ENCODE results near the gene ARX. TPM values are rescaled to one million over a fixed set of nuclear protein-coding genes. Genes with fewer than 3 reads are reported as not detected.

ARX gene
- total and polyA plus RNA-seq, 2 of the 8 experiments (the other 6 are each of a cell fraction or from before 2014, with no cell fraction given): not detected

GRCh38 chrX:24988314-24988713, 27.5 kb downstream of the ARX start:
- no peak overlapping the region for H2BK20ac ChIP-seq (ENCODE audit: low read length)
- no peaks in the 10 kb centered on the region for H4K20me1 ChIP-seq (replicated peaks in 1 of 2; ENCODE audit: control insufficient read depth in 1 of 2, insufficient read depth in 2 of 2, low read length in 2 of 2)
- no peak overlapping the region for H3K23ac ChIP-seq (ENCODE audit: insufficient read length)
- H2BK12ac ChIP-seq (ENCODE audit: low read depth, low read length): no peak overlapping the region
- H4K5ac ChIP-seq (ENCODE audit: insufficient read length, low read depth, low read length): no peak overlapping the region
- H2BK15ac ChIP-seq (ENCODE audit: low read length): no peak overlapping the region
- H3K4me1 ChIP-seq (replicated peaks in 1 of 4; ENCODE audit: control insufficient read depth in 3 of 4, insufficient read depth in 4 of 4, low read length in 3 of 4): peaks cover 0 to 4% (median 0%) of the 10 kb centered on the region in 4 experiments; a peak in 1 of 7 replicates
- WGBS, 2 experiments (ENCODE audit: extremely low coverage in 1 of 2, insufficient coverage in 1 of 2, insufficient read length in 1 of 2, insufficient replicate concordance in 2 of 2, low coverage in 1 of 2, low lambda C conversion rate in 2 of 2, missing lambda C conversion rate in 1 of 2): 85% methylated on average over 4 of the region's 4 CpGs; no CpG with 5 or more reads in 1 of the 2 experiments
- H3K79me1 ChIP-seq (ENCODE audit: low read depth, low read length): no peaks in the 10 kb centered on the region
- H3K79me2 ChIP-seq (ENCODE audit: control insufficient read depth in 1 of 2, insufficient read depth in 2 of 2, low read length in 2 of 2): no peaks in the 10 kb centered on the region
- no peak overlapping the region for H3K4ac ChIP-seq (replicated peaks; ENCODE audit: insufficient read length, low read depth, low read length)
- H3K27me3 ChIP-seq (replicated peaks in 1 of 4; ENCODE audit: control insufficient read depth in 3 of 4, extremely low read depth in 1 of 4, insufficient read depth in 3 of 4, low read length in 3 of 4): no peaks in the 10 kb centered on the region
- no peak overlapping the region for H2BK5ac ChIP-seq (ENCODE audit: low read depth, low read length)
- CTCF ChIA-PET (ENCODE audit: partially characterized antibody): no interaction called here
- H3K36me3 ChIP-seq (ENCODE audit: control insufficient read depth in 2 of 4, insufficient read depth in 4 of 4, low read length in 3 of 4): no peaks in the 10 kb centered on the region
- H3K18ac ChIP-seq (ENCODE audit: extremely low read depth, low read length): no peak overlapping the region
- no peak overlapping the region for H2BK120ac ChIP-seq (replicated peaks; ENCODE audit: low read depth, low read length)
- no peak overlapping the region for H3K56ac ChIP-seq (replicated peaks; ENCODE audit: insufficient read length, low read depth, low read length)
- H3K27ac ChIP-seq (ENCODE audit: low read depth, low read length): no peak overlapping the region
- no peak overlapping the region for H4K91ac ChIP-seq (replicated peaks; ENCODE audit: insufficient read length, low read length)
- H2AK5ac ChIP-seq (ENCODE audit: low read depth, low read length): no peak overlapping the region
- no peak overlapping the region for H2AFZ ChIP-seq (ENCODE audit: low read length)
- TF ChIP-seq KDM4A (IDR thresholded peaks at IDR 0.05; ENCODE audit: low read depth, low read length, severe bottlenecking): no peak
- no peak for TF ChIP-seq JUND (IDR thresholded peaks at IDR 0.05; ENCODE audit: low read length)
- no peaks in the 10 kb centered on the region for H3K9me3 ChIP-seq (ENCODE audit: insufficient read depth in 2 of 2, low read depth in 1 of 2, low read length in 1 of 2)
- H3K9ac ChIP-seq (replicated peaks in 1 of 4; ENCODE audit: extremely low read depth in 1 of 4, low read depth in 3 of 4, low read length in 3 of 4): no peak overlapping the region
- FAIRE-seq (no peak), DNase-seq (ENCODE audit: low read depth in 1 of 2, low spot score in 2 of 2) (no peak)
- POLR2A ChIA-PET (ENCODE audit: partially characterized antibody): no interaction called here
- H3K4me3 ChIP-seq (ENCODE audit: extremely low read depth in 1 of 4, insufficient read depth in 2 of 4, low read depth in 3 of 4, low read length in 4 of 4): no peak overlapping the region
- no peak overlapping the region for H3K4me2 ChIP-seq (ENCODE audit: insufficient read depth in 1 of 2, low read depth in 2 of 2, low read length in 2 of 2)
- H3K14ac ChIP-seq (ENCODE audit: insufficient read length): no peak overlapping the region
- H4K8ac ChIP-seq (ENCODE audit: extremely low read depth, insufficient read depth, low read length): no peak overlapping the region
- H3K23me2 ChIP-seq (ENCODE audit: low read depth, low read length): no peaks in the 10 kb centered on the region
